Breast epithelium (tissue), 4 donors: Measurements from ENCODE around the gene AGMAT. TPM values are rescaled to one million over a fixed set of nuclear protein-coding genes. Genes with fewer than 3 reads are reported as not detected.

Experiments
- DNase-seq, 2 donors: peaks; one replicate each; pipeline ENCODE4 v3.0.0-alpha.2; 2019; ENCODE audit warnings: low spot score in 2 of 2
- H3K27ac ChIP-seq, 2 donors: fragments of 200-600 bp; sonication (generic) in 1 of 2; one replicate each; pipeline ENCODE4 v1.5.1; 2016 to 2019; ENCODE audit warnings: mild to moderate bottlenecking in 1 of 2
- H3K27me3 ChIP-seq, 2 donors: fragments of 200-600 bp; sonication (generic) in 1 of 2; one replicate each; pipeline versions ENCODE4 v1.5.1 to v1.6.0; 2017 to 2019; ENCODE audit warnings: control low read depth in 1 of 2, mild to moderate bottlenecking in 1 of 2
- H3K36me3 ChIP-seq: fragments of 200-600 bp; one replicate; pipeline ENCODE4 v1.5.1; 2019
- H3K4me1 ChIP-seq, 2 donors: fragments of 200-600 bp; sonication (generic); one replicate each; pipeline ENCODE4 v1.5.1; 2016 to 2019; ENCODE audit warnings: control low read depth in 1 of 2
- H3K4me3 ChIP-seq, 3 donors: fragments of 200-600 bp; sonication (generic); 1 replicate in 2 of 3; 2 replicates in 1 of 3; pipeline ENCODE4 v1.5.1; 2016 to 2019; ENCODE audit warnings: mild to moderate bottlenecking in 3 of 3, moderate library complexity in 2 of 3
- H3K9me3 ChIP-seq, 2 donors: fragments of 200-600 bp; sonication (generic) in 1 of 2; one replicate each; pipeline ENCODE4 v1.5.1; 2016 to 2019; ENCODE audit warnings: control low read depth in 1 of 2
- POLR2A ChIP-seq: fragments of 450-650 bp; IDR thresholded peaks from one replicate; pipeline ENCODE4 v1.6.1; 2016; ENCODE audit warnings: antibody characterized with exemption, mild to moderate bottlenecking, moderate library complexity
- POLR2AphosphoS5 ChIP-seq, 3 donors: sonication (generic); formaldehyde crosslinking; IDR thresholded peaks; one replicate each; pipeline ENCODE4 v1.6.1; 2017; ENCODE audit warnings: antibody characterized with exemption in 3 of 3
- intact Hi-C: fragments of 100-400 bp; cut with DNase I; formaldehyde crosslinking; loops from one replicate; pipeline ENCODE4 v1.15.1; 2023; ENCODE audit warnings: low total_unique reads
- total RNA-seq, 3 donors: library from RNA; depleted of rRNA; stranded (reverse); fragments of >200 nt; gene quantifications; one replicate each; pipeline ENCODE4 v1.1.0, GENCODE V29; 2016
- TF ChIP-seq, protein P1 (sequence below), 3 donors: fragments of 450-650 bp; IDR thresholded peaks; one replicate each; pipeline ENCODE4 v1.5.1; 2016 to 2017; ENCODE audit warnings: antibody characterized with exemption in 3 of 3, mild to moderate bottlenecking in 3 of 3, moderate library complexity in 3 of 3

AGMAT gene
- total RNA-seq, 3 donors from 2014 or later = 0.29 to 0.33 (median 0.32) TPM

GRCh38 chr1:15583016-15583706 lies 1.7 kb downstream of the AGMAT start:
- no peak for TF ChIP-seq POLR2AphosphoS5 (IDR thresholded peaks at IDR 0.05)
- TF ChIP-seq, protein P1, sequence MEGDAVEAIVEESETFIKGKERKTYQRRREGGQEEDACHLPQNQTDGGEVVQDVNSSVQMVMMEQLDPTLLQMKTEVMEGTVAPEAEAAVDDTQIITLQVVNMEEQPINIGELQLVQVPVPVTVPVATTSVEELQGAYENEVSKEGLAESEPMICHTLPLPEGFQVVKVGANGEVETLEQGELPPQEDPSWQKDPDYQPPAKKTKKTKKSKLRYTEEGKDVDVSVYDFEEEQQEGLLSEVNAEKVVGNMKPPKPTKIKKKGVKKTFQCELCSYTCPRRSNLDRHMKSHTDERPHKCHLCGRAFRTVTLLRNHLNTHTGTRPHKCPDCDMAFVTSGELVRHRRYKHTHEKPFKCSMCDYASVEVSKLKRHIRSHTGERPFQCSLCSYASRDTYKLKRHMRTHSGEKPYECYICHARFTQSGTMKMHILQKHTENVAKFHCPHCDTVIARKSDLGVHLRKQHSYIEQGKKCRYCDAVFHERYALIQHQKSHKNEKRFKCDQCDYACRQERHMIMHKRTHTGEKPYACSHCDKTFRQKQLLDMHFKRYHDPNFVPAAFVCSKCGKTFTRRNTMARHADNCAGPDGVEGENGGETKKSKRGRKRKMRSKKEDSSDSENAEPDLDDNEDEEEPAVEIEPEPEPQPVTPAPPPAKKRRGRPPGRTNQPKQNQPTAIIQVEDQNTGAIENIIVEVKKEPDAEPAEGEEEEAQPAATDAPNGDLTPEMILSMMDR (IDR thresholded peaks at IDR 0.05) = no peak
- TF ChIP-seq POLR2A = no peak

DNA sequence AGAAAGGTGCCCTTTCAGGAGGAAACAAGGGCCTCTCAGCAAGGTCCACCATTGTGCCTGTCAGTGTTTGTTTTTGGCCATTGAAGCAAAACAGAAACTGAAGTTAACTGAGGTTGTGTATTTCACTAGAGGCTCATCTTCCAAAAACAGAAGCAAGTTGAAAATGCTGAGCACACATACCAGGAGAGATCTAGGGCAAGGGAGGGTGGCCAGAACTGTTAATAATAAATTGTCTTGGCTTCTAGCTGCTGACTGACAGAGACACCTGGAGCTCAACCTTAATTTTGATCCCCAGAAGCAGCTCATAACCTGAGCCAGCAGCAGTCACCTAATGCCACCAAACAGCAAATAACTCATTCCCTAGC lies 5.2 kb downstream of the AGMAT start:
- H3K4me3 ChIP-seq = no peak overlapping the region
- H3K4me1 ChIP-seq = peaks cover 0 to under 1% of the 10 kb centered on the region in 2 donors
- H3K9me3 ChIP-seq = no peaks in the 10 kb centered on the region
- no peak for TF ChIP-seq POLR2AphosphoS5 (IDR thresholded peaks at IDR 0.05)
- TF ChIP-seq POLR2A = no peak
- TF ChIP-seq, protein P1 (IDR thresholded peaks at IDR 0.05) = no peak
- H3K27ac ChIP-seq = no peak overlapping the region
- H3K36me3 ChIP-seq = no peaks in the 10 kb centered on the region
- intact Hi-C loops = no loop called here
- no peaks in the 10 kb centered on the region for H3K27me3 ChIP-seq
- no peak for DNase-seq

More at GRCh38 chr1:15583016-15583706, 1.7 kb downstream of the AGMAT start:
- no peaks in the 10 kb centered on the region for H3K36me3 ChIP-seq
- H3K27ac ChIP-seq = no peak overlapping the region
- no peak for DNase-seq
- no peaks in the 10 kb centered on the region for H3K27me3 ChIP-seq
- peaks cover 0 to 3% of the 10 kb centered on the region in 2 donors for H3K4me1 ChIP-seq
- H3K9me3 ChIP-seq = no peaks in the 10 kb centered on the region
- intact Hi-C loops = no loop called here
- H3K4me3 ChIP-seq = no peak overlapping the region

DNA sequence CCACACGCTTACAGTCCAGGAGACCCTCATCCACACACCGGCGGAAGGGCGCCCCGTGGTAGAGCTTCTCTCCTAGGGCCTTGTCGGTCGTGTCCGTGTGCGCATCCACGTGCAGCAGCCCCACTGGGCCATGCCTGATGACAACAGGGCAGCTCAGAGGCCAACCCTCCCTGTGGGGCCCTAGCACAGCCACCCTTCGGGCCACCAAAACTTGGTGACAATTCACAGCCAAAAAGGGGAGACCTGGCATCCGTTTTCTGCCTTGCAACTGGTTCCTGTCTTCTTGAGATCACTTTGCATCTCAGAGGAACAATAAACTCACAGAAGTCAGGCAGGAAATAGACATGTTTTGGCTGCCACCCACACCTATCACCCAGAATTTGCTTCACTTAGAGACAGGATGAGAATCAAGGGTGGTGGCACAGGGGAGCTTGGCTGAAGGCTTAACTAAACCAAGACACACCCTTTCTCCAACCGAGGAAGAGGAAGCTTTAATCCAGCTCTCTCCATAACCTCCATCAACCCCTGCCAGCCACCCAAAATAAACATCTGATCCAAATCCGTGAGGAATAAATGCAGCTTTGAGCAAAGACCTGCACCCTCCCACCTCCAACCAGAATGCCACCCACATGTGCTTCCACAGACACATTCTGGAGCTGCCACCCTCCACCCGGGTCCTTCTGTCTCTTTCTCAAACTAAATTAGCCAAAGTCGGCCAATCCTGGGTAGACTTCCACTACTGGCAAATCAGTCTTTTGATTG lies 5.7 kb downstream of the AGMAT start:
- DNase-seq = no peak
- H3K4me3 ChIP-seq = no peak overlapping the region
- no peak for TF ChIP-seq POLR2AphosphoS5 (IDR thresholded peaks at IDR 0.05)
- TF ChIP-seq POLR2A = no peak
- TF ChIP-seq, protein P1 (IDR thresholded peaks at IDR 0.05) = no peak
- no peaks in the 10 kb centered on the region for H3K9me3 ChIP-seq
- no peaks in the 10 kb centered on the region for H3K27me3 ChIP-seq
- intact Hi-C loops = no loop called here
- no peaks in the 10 kb centered on the region for H3K36me3 ChIP-seq
- H3K4me1 ChIP-seq = no peaks in the 10 kb centered on the region
- no peak overlapping the region for H3K27ac ChIP-seq

DNA sequence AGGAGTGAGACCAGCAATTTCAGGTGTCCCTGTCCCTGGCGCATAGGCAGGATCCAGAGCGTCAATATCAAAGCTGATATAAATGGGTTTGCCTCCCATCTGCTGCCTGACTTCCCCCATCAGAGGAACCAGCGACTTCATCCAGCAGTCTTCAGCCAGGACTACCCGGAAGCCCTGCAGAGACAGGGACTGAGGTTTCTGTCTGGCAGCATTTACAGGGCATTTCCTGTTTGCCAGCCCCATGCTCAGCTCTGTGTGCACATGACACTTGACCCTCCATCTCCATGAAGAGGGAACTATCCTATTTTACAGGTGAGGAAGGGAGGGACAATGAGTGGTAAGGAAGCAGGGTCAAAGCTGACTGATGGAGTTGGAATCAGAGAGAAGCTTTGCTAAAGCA lies 7.2 kb downstream of the AGMAT start:
- no peak overlapping the region for H3K27ac ChIP-seq
- no peak for TF ChIP-seq POLR2AphosphoS5 (IDR thresholded peaks at IDR 0.05)
- TF ChIP-seq, protein P1 (IDR thresholded peaks at IDR 0.05) = no peak
- no peak for TF ChIP-seq POLR2A
- no peak for DNase-seq
- intact Hi-C loops = no loop called here
- H3K27me3 ChIP-seq = no peaks in the 10 kb centered on the region
- H3K4me3 ChIP-seq = no peak overlapping the region
- H3K4me1 ChIP-seq = no peaks in the 10 kb centered on the region
- H3K9me3 ChIP-seq = no peaks in the 10 kb centered on the region
- no peaks in the 10 kb centered on the region for H3K36me3 ChIP-seq

DNA sequence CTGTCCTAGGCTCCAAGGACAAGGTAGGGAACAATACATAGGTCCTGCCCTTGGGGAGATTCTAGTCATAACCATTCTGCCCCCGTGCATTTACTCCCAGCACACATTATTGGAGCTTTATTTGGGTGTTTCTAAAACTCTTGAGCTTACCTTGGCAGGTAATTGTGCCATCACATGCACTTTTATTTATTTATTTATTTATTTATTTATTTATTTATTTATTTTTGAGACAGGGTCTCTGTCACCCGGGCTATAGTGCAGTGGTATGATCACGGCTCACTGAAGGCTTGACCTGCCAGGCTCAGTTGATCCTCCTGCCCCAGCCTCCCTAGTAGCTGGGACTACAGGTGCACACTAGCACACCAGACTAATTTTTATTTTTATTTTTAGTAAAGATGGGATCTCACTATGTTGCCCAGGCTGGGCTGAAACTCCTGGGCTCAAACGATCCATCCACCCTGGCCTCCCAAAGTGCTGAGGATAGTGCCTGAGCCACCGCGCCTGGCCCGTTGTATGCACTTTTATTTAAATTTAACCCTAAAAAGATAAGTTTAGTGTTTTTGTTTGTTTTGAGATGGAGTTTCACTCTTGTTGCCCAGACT lies 9.2 kb downstream of the AGMAT start:
- DNase-seq = no peak
- intact Hi-C loops = no loop called here
- Histone ChIP-seq H3K4me3 (no peak overlapping the region), H3K27me3 (no peaks in the 10 kb centered on the region), H3K9me3 (no peaks in the 10 kb centered on the region), H3K36me3 (no peaks in the 10 kb centered on the region), H3K27ac (no peak overlapping the region), H3K4me1 (no peaks in the 10 kb centered on the region)
- TF ChIP-seq POLR2AphosphoS5 (IDR thresholded peaks at IDR 0.05) = no peak
- no peak for TF ChIP-seq POLR2A
- TF ChIP-seq, protein P1 (IDR thresholded peaks at IDR 0.05) = no peak
